Suppressor macrophage treated with lipopolysaccharide for 1 hour (primary cell): Measurements from ENCODE around the gene MKRN2.
"Not testable (repeated sequence)": the region's sequence is repeated elsewhere in the genome, so short reads cannot be mapped to it uniquely, and the experiment has no call there.

Source experiments
- DNase-seq, 3 donors: peaks; one replicate each; pipeline ENCODE4 v3.0.0-alpha.2; 2020 to 2022

The MKRN2 gene

DNA sequence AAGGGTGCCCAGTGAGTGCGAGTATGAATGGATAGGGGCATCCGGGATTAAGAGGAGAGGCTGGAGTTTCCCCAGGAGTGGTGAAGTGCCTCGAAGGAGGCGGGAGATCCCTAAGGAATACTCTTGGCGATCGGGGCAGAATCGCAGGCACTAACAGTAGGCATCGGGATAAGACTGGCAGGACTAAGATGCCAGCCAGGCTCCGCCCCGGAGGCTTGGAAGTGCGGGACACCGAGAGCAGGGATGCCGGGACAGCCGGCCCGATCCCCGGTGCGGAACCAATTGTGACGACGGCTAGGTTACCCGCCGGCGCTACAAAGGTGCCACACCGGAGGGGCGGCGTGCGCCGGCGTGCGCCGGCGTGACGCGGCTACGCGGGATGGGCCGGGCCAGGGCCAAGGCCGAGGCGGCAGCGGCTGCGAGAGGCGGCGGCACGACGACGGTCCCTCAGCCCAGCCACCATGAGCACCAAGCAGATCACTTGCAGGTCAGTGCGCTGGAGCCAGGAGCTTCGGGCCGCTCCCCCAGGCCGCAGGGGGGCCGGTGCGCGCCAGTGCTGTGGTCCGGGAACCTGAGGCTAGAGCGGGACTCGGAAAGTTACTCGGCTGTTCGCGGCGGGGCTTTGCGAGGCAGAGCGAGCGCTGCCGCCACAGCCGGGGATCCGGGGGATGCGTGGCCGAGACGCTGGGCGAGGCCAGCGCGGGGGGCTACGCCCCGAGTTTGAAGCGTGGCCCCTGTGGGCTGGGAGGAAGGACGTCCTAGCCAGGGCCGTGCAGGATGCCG lies at the start of gene MKRN2:
TSS of gene MKRN2 (plus strand) at position 398 of the 783 bp plus-strand sequence. CDS start at position 462, 64 bp downstream.
- DNase-seq, result peak; percentile 88 to 96 (median 93)

DNA sequence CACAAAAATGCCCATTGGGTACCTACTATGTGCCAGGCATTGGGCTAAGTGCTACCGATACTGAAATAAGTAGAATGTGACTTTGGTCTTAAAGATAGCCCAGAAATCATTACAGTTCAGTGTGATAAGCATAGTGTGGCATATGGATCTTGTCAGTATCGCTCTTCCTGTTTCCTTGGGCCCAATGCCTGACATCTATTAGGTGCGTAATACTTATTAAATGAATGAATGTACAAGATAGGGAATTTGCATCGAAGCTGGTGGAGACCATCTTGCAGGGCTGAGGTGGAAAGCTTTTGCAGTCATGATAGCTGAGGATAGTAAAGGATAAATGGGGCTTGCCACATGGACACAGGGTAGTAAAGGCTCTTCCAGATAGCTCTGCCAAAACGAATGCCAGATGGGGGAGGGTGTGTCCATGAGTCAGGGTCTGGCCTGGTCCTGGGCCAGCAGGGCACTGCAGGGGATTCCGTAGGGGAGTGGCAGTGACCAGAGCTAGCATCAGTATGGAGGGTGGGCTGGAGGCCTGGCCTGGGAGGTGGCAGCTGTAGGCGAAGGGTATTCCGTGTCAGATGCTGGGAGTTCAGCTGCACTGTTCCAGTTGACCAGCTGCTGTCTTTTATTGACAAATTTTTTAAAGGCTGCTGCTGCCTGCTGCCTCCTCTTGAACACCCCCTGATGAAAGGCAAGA lies 49.2 kb upstream of the MKRN2 start:
- no peak for DNase-seq

- DNase-seq, result no peak
Observed at GRCh38 chr3:12508291-12508700, 48.6 kb upstream of the MKRN2 start.

DNA sequence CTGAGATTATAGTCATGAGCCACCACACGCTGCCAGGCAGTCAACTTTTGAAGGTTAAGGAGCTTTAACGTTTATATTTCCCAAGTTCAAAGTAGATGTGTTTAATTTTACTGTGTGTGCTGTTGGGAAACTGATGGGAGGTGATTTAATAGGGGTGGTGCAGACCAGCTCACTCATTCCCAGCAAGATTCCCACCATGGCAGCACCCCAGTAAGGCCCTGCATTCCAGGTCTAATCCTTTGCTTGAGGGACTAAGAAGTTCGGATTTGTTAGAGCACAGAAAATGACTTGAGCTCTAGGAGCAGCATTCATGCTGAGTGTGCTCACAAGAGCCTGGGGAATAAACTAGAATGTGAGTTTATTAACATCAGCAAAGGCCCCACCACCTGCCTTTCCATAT lies 47.4 kb upstream of the MKRN2 start:
- no peak for DNase-seq

DNA sequence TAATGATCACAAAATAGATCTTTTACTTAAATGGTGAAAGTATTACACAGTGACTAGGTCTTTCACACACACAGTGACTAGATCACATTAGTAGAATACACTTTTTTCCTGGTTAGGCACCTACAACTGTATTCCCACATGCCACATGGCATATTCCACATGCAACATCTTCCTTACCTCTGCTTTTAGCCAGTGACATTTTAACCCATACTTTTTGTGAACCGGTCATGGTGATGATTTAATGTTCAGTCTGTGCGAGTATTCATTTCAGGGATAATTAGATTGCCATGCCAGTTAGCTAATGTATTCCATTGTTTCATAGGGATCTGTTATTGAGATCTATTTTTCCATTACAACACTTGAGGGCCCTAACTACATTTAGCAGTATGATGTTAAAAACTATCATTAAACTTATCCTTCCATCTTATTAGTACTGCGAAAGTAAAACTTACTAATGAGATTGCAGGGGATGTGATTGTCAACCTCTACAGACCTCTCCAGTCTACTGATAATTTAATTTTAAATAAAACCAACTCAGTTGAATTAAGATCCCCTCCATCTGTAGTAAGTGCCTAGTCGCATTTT lies 44.3 kb upstream of the MKRN2 start:
- no peak for DNase-seq

- no peak for DNase-seq
Observed at GRCh38 chr3:12513694-12514446, 43.0 kb upstream of the MKRN2 start.

DNA sequence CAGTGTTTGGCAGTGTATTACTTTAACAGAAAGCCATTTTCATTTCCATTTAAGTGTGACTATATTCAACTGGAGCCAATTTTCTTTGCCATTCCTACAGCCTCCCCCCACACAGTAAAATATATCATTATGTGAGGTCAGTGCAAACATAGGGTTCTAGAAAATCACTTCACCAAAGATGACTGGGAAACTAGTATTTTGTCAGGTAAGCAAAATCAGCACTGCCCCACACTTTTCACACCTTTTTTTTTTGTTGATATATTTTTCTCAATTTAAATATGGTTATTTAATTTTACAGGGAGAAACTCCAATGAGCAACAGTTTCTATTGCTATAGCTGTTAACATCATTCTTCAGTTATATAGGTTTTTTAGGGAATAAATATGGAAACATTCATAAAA lies 41.3 kb upstream of the MKRN2 start:
- DNase-seq, result no peak

DNA sequence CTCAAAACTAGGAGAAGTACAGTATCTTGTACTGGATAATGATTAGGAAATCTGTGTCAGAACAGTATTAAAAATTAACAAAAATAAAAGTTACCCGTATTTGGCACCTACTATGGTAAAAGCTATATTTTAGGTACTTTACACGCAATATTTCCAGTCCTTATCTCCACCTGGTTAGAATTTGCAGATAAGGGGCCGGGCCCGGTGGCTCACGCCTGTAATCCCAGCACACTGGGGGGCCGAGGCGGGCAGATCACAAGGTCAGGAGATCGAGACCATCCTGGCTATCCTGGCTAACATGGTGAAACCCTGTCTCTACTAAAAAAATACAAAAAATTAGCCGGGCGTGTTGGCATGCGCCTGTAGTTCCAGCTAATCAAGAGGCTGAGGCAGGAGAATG lies 40.0 kb upstream of the MKRN2 start:
- no peak for DNase-seq

- DNase-seq, result no peak
Observed at GRCh38 chr3:12518261-12519028, 38.4 kb upstream of the MKRN2 start.

DNA sequence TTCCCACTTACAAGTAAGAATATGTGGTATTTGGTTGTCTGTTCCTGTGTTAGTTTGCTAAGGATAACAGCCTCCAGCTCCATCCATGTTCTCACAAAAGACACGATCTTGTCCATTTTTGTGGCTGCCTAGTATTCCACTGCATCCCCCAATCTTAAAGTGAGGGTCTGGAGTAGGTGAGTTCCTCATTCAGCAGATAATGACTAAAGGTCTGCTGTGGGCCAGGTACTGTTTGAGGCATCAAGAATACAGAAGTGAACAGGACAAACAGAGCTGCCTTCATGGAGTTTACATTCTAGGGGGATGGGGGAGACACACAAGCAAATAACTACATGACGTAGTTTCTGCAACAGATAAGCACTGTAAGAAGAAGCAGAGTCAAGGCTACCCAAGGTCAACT lies 35.9 kb upstream of the MKRN2 start:
- DNase-seq, result no peak

DNA sequence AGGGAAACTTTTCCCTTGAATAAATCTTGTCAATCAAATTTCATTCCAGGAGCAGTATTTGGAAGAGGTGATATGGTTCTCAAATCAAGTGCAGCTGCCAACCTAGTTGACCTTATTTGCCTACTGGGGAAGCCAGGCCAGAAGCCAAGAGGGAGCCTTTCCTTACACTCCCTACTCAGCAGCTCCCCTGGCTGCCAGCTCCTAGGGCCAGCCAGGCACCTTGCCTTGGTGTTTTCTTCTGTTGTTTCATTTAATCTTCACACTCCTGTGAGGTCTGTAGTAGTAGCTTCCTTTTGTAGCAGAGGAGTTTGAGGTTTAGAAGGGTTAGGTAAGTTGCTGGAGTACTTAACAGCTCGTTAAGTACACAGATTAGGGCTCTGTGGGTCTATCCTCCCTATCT lies 34.2 kb upstream of the MKRN2 start:
- no peak for DNase-seq

- DNase-seq, result no peak
Observed at GRCh38 chr3:12527757-12528143, 29.1 kb upstream of the MKRN2 start.

DNA sequence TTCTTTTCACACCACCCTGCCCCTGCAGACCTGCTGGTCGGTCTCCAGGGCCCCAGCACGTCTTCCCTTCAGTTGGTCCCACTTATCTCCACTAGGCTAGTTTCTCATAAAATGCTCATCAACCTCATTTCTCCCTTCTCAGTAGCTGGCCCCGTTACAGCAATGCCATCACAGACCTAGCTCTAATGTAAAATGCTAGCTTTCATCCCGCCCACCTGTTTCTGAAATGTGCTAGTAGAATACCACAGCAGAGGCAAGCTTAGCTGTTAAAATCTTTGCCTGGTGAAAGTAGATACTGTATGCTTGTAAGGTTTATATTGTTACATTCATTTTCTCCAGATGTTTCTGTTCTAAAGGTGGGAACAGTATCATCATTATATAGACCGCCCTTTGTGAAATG lies 24.7 kb upstream of the MKRN2 start:
- DNase-seq, result no peak

GRCh38 chr3:12536423-12536822 lies 20.5 kb upstream of the MKRN2 start:
- no peak for DNase-seq

DNA sequence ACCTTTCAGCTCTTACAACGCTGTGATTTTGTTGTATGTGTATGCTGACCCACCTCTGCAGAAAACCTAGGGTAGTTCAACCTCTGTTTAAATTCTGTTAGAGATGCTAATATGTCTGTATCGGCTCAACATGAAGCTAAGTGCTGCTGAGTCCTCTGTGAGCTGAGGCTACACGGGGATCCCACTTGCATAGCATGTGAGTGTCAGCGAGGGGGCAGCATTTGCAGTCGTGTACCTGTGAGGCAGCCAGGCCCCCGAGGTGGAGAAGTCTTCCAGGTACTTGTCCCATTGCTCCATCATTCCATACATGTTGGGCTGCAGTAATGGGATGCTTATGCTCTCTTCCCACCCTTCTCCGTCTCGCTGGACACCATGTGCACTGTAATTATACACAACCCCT lies 15.3 kb upstream of the MKRN2 start:
- DNase-seq, result no peak

- not testable (repeated sequence) for DNase-seq
Observed at GRCh38 chr3:12543497-12543896, 13.4 kb upstream of the MKRN2 start.

- no peak for DNase-seq
Observed at GRCh38 chr3:12544652-12545472, 12.0 kb upstream of the MKRN2 start.

- DNase-seq, result no peak
Observed at GRCh38 chr3:12545473-12545791, 11.5 kb upstream of the MKRN2 start, which contains the start of gene MKRN2OS. TSS of gene MKRN2OS (minus strand) at chr3:12545499. CDS start at chr3:12545464, 35 bp downstream.

DNA sequence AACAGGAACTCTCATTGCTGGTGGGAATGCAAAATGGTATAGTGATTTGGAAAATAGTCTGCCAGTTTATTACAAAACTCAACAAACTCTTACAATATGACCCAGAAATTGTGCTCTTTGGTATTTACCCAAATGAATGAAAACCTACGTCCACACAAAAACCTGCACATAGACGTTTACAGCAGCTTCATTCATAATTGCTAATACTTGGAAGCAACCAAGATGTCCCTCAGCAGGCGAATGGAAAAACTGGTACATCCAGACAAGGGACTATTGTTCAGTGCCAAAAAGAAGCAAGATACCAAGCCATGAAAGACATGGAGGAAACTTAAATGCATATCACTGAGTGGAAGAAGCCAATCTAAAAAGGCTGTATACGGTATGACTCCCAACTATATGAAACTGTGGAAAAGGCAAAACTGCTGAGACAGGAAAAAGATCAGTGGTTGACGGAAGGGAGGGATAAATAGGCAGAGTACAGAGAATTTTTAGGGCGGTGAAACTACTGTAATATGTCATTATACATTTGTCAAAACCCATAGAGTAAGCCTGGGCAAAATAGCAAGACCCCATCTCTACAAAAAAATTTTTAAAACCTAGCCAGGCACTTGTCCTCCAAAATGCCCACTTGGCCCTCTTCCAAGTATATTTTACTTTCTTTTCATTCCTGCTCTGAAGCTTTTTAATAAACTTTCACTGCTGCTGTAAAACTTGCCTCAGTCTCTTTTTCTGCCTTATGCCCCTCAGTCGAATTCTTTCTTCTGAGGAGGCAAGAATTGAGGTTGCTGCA lies 6.7 kb upstream of the MKRN2 start:
- no peak for DNase-seq

DNA sequence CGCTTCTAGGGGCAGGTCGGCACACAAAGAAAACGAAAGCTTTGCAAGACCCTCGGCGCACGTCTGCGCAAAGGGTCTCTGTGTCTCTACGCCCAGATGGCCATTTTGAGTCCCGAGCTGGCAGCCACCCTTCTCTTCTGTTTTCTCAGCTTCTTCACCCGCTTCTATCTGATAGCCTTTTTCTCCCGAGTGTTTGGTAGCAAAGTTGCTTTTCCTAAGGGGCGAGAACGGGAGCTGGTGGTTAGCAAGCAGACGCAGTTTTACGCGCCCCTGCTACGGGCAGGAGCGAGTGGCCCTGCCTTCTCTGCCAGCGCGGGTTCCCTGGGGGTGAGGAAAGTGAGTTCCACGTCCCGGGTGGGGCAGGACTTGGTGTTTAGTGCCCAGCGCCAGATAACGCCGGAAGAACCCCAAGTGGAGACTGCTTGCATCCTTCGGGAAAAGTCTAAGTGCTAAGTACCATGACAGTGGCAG lies 2.9 kb upstream of the MKRN2 start:
- DNase-seq, result peak in 2 of 3 donors; percentile 15 to 43

DNA sequence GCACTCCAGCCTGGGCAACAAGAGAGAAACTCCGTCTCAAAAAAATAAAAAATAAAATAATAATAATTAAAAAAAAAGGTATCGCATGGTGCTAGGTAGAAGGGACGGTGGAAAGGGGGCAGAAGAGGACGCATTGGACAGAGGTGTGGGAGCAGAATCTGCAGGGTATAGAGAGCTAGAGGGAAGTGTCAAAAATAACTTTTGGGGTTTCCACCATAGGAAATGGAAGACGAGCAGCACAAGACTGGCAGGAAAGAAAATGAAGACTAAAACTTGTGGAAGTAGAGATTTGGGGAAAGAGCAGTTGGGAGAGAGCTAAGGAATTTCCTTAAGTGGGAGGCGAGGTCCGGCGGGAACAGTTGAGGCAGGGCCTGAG lies 585 bp upstream of the MKRN2 start:
- peak in 2 of 3 donors; percentile 34 to 45 for DNase-seq
